GM13977 (cell line): ENCODE measurements around the gene FAM107A.

Experiments used
- DNase-seq: peaks from one replicate; pipeline ENCODE4 v3.0.0; 2012; ENCODE audit warnings: low spot score
- in situ Hi-C: fragments of 300-500 bp; cut with MboI; formaldehyde crosslinking; loops from one replicate; pipeline ENCODE4 v1.12.0; 2022; ENCODE audit warnings: low sequenced_read_pairs, low pct_unique_long_range_greater_than_20kb, mixed read lengths, inconsistent platforms; ENCODE audit not compliant: unreplicated experiment
- TF ChIP-seq, protein P1 (sequence below): IDR thresholded peaks from 2 replicates; pipeline ENCODE4 v1.5.1; 2012; ENCODE audit warnings: mild to moderate bottlenecking, control low read depth; ENCODE audit not compliant: insufficient read depth; ENCODE audit errors: extremely low read depth, missing control alignments

FAM107A gene

DNA sequence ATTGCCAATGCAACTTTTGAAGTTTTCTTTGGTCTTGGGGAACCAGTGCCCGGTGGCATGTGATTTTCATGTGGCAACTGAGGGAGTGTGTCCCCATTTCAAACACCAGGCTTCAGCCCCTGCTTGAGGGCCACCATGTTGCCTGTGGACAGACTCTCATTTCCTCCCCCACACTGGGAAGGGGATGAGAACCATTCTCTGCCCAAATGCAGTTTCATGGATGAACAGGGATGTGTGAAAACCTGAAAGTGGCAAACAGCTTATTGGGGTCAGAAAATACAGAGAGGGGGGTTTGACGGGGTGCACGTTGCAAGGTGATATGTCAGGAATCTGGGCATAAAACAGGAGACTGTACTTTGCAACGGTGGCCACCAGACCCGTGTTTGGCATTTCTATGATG is 6.3 kb downstream of the FAM107A start:
- DNase-seq = no peak
- TF ChIP-seq, protein P1, sequence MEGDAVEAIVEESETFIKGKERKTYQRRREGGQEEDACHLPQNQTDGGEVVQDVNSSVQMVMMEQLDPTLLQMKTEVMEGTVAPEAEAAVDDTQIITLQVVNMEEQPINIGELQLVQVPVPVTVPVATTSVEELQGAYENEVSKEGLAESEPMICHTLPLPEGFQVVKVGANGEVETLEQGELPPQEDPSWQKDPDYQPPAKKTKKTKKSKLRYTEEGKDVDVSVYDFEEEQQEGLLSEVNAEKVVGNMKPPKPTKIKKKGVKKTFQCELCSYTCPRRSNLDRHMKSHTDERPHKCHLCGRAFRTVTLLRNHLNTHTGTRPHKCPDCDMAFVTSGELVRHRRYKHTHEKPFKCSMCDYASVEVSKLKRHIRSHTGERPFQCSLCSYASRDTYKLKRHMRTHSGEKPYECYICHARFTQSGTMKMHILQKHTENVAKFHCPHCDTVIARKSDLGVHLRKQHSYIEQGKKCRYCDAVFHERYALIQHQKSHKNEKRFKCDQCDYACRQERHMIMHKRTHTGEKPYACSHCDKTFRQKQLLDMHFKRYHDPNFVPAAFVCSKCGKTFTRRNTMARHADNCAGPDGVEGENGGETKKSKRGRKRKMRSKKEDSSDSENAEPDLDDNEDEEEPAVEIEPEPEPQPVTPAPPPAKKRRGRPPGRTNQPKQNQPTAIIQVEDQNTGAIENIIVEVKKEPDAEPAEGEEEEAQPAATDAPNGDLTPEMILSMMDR = no peak
- in situ Hi-C loops = loop anchor here (10.0 kb wide), 1 partner anchor 54 kb away; no protein-coding TSS in a partner anchor

DNA sequence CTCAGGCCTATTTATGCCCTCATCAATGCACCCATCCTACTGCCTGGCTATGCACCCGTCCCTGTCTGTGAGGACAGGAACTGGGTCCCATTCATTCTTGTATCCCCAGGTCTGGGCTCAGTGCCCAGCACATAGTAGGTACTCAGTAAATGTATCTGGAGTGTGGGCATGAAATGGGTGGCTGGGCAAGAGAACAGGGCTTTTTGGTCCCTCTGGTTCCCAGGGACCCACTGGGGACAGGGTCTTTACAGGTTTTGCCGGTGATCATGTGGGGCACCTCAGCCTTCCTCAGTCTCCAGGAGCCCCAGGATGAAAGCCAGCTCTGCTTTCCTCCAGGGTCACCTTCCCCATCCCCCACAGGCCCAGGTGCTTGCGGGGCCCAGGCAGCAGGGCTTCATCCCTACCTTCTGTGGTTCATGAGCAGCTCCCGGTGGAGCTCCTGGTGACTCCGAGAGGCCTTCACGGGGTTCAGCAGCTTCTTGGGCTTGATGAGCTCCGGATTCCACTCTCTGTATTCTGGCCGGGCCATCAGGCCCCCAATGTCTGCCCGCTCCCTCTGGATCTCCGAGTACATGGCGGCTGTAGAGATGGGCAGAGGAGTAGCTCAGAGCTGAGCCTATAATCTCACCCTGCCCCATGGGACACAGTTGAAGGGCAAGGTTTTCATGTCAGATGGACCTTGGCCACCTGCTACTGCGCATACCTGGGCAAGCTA is 7.7 kb downstream of the FAM107A start:
- in situ Hi-C loops = loop anchor here (10.0 kb wide), 1 partner anchor 55 kb away; no protein-coding TSS in a partner anchor

DNA sequence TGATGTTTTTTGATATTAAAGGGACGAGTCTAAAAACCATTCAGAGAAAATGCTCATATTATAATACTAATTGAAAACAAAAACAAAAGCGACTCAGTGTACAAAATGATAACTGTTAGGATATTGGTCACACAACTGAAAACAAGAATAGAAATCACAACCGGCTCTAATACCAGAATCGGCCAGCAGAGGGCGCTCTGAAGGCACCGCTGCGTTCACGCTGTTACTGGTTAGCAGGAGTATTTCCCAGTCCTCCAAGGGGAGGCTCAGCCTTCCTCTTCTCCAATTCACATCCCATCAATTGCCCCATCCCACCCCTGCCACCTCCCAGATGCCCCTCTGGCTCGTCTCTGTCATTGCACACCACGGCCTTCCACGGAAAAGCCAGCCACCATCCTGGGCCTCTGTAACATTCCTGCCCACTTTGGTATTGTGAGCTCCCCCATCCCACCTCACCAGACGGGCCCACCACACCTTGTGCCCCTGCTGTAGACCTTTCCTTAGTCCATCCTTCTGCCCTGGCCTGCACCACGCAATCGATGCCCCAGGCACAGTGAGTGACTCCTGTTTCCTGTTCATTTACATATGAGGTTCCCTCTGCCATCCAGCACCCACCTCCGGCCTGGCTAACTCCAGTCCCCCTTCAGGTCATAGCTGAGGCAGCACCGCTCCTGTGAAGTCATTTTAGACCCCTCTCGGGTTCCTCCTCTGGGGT is 8.5 kb downstream of the FAM107A start:
- TF ChIP-seq, protein P1 = peak; percentile 89
- peak; percentile 76 for DNase-seq
- in situ Hi-C loops = no loop called here

More for the DNA sequence above, 7.7 kb downstream of the FAM107A start:
- TF ChIP-seq, protein P1 = no peak
- DNase-seq = no peak

DNA sequence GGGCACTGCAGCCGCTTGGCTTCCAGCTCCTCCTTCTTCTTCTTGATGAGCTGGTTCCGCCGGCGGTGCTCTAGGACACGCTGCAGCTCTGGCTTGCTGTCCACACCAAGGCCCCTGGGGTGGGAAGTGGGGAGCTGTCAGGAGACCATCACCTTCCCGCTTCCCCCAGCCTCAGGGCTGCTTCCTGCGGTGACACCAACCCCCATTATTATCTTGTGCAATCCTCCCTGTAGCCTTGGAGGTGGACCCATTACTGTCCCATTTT is 10.0 kb downstream of the FAM107A start:
- in situ Hi-C loops = no loop called here

DNA sequence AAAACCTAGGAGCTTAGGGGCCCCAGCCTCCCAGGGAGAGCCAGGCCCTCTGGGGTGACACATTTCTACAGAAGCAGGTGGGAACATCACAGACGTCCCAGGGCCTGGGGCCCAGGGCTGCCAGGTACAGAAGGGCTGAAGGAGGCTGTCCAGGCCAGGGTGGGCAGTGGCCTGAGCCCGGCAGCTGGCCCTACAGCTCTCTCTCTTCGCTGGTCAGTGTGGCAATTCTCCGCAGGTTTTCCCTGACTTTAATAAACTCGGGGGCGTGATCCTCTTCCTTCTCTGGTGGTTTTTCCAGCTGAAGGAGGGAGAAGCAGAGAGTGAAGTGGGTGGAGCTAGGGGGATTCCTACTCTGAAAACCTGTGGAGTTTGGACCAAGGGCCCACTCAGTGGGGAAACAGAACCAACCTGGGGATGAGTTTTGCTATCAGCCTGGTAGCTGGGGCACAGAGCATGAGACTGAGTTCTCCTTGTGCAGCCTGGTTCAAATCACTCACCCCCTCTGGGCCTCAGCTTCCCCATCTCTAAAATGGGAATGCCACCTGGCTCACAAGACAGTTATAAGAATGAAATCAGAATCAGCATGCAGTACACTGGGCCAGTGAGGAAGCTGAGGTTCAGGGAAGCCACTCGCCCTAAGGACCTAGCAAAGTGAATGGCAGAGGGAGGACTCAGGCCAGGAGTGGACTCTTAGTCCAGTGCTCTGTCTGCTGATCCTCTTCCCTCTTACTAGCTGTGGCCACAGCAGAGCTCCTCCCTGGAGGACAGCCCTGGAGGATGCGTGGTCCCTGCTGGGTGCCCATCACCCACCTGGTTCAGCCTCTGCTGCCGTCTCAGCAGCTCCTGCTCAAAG is 10.6 kb downstream of the FAM107A start:
- in situ Hi-C loops = no loop called here
- TF ChIP-seq, protein P1 = no peak

More for the DNA sequence above, 10.0 kb downstream of the FAM107A start:
- TF ChIP-seq, protein P1 = no peak
- DNase-seq = no peak

DNA sequence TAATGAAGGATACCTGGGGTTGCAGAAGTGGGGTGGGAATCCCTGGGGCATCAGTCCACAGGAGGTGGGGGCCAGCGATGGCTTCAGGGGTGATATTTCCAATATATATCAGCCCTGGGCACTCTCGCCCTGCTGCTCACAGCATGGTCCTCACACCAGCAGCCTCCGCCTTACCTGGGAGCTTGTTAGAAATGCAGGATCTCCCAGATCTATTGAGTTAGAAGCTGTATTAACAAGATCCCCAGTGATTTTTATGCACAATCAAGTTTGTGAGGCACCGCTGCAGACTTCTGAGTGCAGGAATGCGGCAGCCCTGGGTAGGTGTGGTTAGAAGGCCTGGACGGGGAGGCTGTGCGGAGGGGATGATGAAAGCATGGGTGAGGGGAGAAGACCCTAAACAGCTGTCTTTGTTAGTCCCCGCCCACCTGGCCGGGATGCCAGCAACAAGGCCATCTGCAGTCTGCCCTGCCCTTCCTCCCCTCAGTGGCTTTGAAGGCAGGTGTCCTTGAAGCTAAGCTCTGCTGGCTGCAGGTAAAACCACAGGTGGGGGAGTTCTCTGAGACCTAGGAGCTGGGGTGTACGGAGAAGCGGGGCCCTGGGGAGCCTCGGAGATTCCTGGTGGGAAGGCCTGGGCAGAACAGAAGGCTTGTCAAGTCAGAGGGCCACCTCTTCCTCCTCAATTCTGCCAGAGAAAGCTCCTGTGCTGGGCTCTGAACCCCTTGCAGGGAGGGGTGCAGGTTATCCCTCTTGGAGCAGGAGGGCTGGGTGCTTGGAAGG is 11.4 kb downstream of the FAM107A start:
- TF ChIP-seq, protein P1 = no peak
- DNase-seq = no peak
- in situ Hi-C loops = no loop called here

More for the DNA sequence above, 10.6 kb downstream of the FAM107A start:
- DNase-seq = no peak
